Effector CD4-positive, alpha-beta T cell (primary cell): ENCODE measurements around the gene HCN1. TPM values are rescaled to one million over a fixed set of nuclear protein-coding genes. Genes with fewer than 3 reads are reported as not detected.

Experiments
- DNase-seq: peaks from one replicate; pipeline ENCODE4 v3.0.0-alpha.2; 2020
- total RNA-seq: gene quantifications from one replicate; lab custom pipeline; 2026; lab: John Stamatoyannopoulos, UW

HCN1 gene
- total RNA-seq = not detected

DNA sequence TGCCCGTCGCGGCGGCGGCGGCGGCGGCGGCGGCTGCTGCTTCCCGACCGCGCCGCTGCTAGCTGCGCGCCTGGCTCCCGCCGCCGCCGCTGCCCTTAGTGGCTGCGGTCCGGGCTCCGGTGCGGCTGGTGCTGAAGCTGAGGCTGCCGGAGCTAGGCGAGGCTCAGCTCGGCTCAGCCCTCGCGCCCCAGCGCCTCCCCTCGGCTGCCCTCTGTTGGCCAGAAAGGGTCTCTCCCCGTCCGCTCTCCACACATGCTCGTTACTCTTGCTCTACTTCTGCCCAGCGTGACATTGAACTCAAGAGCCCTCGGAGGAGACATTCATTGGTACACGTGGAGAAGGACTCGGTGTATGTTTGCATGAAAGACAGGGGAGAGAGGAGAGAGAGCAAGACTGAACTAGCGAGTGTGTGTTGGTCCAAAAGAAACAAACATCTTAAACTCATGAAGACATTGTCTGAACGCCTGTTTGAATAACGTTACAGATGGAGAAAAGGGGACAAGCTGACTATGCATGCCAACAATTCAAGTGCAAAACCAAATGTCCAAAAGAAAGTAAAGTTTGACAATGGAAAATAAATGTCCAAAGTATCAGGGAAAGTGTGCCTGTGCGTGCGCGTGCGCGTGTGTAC is at the start of gene HCN1:
Gene HCN1 (minus strand): TSS at position 175 of the 631 bp plus-strand sequence.
- no peak for DNase-seq

DNA sequence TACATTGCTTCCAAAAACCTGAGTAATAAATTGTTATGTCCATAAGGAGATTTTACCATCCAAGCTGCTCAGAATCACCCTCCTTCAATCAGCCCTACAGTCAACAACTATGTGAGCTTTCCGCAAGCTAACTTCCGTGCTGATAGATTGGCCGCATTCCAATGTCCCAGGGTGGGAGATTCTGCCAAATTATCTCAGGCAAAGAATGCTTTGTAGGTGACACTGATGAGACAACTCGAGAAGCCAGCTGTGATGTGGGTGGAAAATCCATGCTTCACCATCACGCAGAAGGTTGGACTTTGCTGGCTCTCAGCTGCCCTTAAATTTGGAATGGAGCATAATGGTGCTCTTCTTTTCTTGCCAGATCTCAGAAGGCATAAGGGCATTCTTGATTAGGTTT is 44.9 kb upstream of the HCN1 start:
- no peak for DNase-seq

DNA sequence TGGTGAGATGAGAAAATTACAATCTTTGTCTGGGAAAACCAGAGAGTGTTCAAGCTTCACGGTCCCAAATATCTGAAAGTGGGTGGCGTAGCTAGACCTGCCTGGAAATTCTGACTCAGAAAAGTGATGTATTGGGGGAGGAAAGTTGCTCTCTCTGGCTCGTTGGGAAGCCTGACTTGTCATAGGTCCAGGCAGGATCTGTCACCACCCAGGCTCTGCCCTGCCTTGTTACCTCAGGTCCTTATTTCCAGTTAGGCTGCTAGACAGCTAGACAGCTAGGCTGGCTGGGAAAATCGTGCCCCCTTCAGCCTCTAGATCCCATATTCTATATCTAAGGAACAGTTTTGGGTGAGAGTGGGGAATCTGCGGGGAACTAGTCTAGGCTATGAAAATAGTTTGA is 41.0 kb upstream of the HCN1 start:
- DNase-seq = no peak

DNA sequence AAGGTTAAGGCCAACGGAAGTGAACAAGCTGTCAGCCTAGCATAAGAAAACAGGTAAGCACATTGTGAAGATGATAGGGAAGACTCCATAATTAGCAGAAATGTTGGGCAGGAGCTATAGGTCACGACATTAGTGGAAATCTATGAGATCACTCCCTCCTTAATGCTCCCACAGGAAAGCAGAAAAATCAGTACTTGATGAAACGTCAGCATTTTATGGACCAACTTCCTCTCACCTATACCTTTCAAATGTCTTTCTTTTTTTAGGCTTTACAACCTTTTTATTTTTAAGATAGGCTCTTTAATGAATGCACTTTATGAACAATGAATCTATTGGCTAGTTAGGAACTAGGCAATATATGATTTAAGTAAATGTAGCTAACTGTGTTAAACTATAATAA is 29.4 kb upstream of the HCN1 start:
- no peak for DNase-seq

DNA sequence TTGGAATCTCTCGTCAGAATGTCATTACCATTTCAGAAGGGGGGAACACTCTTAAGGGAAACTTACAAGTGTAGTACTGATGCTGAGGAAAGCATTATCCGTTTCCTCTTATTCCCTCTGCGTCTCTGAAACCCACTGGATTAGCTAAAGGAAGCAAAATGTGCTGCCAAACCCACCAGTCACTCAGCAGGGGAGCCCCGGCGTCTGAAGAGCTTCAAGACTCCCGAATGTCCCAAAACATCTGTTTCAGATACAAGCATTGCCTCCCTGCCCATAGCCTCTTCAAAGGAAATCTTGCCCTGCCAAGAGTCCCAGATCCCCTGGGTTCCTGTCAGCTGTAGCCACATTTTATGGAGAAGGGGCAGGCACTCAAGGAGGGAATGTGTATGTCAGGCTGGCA is 1.0 kb upstream of the HCN1 start:
- DNase-seq = no peak

DNA sequence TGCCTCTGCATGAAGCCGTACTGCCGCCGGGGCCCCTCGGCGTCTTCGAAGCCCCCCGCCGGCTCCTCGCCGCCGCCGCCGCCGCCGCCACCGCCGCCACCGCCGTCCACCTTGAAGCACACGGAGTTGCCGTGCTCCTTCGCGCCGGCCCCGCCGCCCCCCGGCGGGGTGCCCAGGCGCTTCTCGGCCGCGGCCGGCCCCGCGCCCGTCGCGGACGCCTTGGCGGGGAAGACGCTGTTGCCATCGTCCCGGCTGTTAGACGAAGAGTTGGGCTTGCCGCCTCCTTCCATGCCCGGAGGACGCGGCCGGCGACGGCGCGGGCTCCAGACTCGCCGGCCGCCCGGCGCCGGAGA is 400 bp downstream of the HCN1 start:
- DNase-seq = no peak

DNA sequence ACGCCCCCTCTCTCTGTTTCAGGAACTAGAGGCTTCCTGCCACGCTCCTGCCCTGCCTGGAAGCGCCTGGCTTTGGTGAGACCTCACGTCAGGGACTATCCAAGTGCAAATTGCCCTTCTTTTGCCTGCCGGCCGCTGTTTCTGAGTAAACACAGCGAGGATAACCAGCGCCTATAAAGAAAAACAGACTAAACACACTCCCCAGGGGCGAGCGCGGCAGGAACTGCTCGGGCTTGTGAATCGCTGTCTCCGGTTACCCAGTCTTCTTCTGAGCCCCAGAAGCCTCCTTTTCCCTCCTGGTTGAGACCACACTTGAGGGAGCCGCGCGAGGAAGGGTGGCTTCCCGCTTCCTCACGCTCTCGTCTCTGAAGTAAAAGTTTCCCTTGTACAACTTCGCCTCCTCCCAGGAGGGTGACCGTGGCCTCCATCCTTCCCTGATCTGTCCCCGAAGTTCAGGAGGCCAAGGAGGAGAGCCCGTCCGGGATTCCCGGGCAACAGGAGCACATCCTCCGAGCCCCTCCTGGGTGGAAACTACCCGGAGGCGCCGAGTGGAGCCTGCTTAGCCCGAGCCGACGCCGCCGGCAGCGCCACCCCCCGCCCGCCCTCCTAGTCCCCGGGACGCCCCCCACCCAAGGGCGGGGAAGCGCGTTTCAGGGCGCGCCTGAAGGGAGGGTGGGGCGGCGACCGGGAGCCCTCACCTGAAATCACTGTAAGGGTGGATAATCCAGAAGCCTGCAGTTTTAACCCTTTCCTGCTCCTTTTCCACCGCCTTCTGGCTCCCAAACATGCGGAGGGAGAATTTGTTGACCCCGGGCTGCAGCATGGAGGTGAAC is 993 bp downstream of the HCN1 start:
- no peak for DNase-seq

DNA sequence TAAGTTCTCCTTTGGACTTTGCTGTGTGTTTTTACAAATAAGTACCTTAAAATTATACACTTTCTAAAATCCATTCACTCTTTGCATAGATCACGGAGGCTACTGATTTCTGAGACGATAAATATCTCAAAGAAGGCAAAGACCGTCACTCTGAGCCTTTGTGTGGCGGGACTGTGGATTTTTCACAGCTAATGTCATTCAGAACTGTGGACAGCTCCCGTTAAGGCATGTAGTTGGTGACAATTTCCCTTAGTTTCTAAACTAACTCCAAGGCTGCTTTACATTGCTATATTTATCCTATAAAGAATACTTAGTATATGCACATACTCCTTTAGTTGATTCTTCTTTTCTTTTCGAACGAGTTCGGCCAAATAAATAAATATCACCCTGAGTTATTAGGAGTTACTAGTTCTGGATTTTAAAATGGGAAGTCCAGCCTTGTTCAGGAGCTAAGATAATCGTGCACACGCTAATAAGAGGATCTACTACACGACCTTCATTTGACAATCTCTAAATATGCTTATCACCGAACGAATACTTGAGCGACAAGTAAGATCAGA is 1.8 kb downstream of the HCN1 start:
- no peak for DNase-seq

DNA sequence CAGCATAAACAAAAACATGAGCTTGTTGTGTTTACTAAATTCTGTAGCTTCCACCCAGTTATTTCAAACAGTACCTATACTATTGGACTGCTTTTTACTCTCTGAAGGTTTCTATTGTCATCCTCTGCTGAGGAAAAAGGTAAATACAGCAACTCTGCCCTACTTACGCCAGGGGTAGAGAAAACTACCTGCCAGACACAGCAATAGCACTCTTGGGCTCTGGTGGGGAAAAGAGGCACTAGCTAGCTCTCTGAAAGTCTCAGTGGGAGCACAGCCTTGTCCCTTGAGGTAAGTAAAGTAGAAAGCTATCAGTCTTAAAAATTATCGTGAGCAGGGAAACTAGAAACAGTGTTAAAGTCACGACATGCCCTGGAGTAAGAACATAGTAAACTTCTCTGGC is 3.7 kb downstream of the HCN1 start:
- DNase-seq = no peak

DNA sequence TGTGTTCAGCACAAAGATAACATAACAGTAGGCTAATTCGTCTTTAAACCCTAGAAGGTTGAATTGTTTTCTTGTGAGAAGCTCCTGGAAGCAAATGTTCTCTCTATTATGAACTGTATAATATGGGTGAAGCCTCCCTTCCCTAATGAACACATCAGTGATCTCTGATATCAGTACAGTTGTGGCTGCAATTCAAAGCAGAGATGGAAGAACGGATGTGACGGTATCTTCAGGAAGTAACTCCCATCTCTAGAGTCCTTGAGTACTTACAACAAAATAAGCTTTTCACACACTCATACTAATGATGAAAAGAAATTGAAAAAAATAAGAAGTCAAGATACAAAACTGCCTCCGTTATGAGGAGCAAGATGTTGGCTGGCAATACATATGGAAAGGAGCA is 4.5 kb downstream of the HCN1 start:
- DNase-seq = no peak

DNA sequence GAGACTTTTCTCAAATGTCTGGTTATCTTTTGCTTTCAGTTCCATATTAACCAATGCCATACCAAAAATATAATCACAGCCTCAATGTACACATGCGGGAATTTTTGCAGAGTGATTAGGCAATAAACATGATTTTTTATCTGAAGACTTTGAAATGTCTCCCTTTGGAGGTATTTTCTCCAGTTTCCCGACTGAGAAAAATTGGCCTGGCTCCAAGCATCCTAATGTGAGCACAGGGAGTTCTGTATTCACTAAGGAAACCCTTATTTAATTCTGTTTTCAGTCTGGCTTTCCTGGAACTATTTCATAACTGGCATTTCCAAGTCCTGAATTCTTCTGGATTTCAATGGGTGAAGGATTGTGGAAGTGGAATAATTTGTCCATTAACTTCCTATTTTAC is 8.5 kb downstream of the HCN1 start:
- DNase-seq = no peak

DNA sequence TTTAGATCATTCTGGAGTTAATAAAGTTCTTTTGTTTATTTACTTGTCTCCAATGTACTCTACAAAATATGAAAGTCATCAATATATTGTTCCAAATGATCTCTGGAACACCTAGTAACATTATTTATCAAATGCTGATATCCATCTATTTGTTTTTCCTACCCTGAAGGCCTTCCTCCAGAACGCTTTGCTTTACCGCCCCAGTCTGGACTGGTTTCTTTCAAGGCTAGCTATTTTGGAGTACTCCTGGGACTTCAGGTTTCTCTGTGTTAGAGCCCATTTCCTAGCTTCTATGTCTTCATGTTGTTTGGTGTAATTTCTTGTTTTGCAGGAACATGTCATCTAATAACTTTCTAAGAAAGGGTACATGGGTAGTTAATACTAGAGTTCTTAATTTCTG is 9.6 kb downstream of the HCN1 start:
- DNase-seq = no peak

DNA sequence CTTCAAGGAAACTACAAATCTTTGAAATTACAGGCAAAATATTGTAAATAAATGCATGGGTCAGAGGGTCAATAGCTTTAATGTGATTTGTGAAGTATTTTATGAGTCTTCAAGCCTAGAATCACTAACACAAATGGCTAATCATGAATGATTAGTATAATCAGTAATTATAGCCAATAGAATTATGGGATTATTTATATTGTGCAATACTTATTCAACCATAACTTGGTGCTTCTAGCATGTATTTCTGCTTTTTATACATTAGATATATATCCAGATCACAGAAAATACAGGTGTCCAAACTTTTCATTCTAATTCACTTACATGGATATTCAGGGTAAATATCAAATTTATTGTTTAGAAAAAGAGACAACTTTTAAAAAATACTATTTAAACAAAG is 12.1 kb downstream of the HCN1 start:
- no peak for DNase-seq

DNA sequence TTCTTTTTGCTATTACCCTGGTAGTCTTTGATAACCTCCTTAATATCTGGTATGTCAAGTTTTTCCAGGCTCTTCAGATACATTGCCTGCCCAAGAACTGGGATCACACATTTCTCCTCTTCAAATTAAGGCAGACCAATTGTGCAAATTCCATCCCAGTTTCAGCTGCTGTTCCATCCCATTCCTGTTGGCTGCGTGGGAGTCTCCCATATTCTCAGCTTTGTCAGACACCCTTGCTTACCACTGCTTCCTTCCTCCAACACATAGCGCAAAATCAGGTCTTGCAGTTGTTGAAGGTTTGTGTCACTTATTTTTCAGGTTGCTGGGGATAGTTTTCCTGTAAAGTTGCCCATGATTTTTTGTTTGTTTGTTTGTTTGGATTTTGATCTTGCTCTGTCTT is 15.2 kb downstream of the HCN1 start:
- no peak for DNase-seq

DNA sequence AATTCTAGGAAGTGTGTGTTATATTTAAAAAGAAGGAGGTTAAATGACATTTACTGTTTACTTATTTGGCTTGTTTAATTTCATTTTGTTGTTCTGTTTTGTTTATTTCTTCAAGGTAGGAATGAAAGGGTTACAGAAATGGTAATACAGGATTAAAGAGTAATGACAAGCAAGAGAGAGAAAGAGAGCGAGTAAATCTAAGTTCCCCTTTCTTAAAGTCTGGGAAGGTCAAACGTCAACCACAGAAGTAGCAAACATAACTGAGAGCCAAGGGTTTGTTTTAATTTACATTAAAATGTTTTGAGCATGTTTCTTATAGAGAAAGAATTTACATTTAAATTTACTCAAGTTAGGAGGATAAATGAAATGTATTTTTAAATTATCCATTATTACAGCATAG is 18.7 kb downstream of the HCN1 start:
- no peak for DNase-seq

DNA sequence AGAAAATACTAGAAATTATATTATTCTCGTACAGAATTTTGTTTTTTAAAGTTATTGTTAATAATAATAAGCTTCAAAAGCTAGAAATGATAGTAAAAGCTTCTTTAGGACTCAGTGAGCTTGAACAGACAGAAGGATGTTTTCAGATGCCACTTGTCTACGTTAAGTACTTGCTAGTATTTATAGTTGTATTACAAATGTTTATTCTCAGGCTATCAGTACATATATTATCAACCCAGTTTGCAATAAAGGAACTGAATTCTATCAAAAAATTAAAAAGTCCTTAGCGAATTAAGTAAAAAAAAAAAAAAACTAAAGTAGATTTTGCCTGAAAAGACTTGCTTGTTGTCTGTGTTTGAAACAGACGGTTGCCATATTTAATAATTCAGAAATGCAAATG is 23.9 kb downstream of the HCN1 start:
- no peak for DNase-seq

DNA sequence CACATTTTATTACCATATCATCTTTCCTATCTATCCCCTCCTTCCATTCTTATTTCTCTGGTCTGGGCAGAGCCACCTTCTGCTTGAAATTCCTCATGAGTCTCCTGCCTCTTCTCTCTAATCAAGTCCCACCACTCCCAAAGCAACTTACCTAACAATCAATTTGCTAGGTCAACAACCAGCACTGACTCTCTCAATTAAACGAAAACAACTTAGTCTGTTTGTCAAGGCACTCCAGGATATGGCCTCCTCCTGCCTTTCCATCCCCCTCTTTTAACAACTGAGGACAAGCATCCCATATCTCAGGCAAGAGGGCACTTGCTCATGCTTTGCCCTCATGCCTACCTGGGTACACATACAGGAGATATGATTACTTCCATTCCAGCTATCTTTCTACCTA is 47.4 kb downstream of the HCN1 start:
- DNase-seq = no peak

DNA sequence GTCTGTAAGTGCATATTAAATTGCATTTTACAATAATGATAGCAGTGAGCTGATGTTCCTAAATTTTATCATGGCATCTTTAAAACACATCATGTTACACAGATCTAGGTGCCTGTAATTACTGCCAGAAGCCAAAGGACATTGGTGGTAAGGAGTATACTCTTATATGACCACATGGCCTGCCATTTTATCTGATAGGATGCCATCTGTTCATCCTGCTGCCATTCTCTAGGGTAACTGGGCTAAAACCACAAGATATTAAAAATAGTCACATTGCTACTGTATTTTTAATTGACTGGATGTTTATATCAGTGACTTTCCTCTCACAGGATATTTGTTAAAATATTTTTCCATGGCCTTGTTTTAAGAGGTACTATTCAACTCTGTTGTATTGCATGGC is 53.1 kb downstream of the HCN1 start:
- DNase-seq = no peak

DNA sequence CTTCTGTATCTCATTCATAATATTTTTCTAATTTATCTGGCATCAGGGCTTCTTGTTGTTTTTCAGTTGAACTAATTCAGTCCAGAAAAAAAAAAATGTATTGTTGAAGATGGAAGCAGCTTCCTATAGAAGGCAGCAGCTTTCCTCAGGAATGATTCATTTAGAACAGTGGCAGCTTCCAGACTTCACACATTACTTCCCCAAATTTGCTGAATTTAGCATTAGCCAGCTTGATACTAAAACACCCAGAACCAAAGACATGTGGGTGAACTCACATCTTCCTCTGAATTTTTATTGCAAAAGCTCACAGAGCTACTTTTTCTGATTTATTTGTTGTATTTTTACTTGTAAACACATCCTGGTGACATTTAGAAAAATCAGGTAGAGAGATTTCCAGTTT is 53.8 kb downstream of the HCN1 start:
- no peak for DNase-seq

DNA sequence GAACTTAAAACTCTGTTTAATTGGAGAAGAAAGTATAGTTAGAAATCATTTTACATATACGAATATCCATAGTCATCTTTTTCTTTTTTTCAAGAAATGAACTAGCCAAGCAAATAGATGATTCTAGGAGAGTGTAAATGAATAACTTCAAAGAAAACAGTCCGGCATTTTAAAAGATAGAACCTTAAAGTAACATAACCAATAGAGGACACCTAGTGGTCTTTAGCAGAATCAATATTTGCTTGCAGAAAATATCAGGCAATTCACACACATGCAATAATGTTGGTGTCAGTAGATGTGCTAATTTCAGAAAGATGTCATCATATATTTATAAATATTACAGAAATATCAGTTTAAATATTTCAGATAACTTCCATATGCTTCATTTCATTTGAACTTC is 57.1 kb downstream of the HCN1 start:
- DNase-seq = no peak

DNA sequence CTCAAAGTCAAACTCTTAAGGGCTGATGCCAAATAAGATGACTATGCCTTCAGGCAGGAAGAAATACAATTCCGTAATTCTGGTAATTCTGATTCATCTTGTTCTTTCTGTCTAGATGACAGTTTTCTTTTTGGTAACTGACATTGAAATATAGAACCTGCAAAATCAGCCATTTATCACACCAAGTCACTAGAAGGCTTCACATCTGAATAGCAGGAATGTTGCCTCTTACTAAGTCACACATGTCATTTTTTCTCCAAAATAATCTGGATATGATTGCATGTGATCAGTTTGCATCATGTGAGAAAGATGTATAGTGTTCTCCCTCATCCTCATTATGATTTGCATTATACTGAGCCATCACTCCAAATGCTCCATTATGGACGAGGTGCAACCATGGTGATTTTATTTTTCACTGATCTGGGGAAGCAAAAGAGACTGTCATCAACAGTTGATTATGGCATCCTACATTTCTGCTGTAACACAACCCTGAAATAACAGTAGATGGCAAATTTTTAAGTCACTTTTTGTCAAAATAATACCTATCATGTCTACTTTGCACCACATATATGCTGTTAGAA is 69.0 kb downstream of the HCN1 start:
- no peak for DNase-seq

DNA sequence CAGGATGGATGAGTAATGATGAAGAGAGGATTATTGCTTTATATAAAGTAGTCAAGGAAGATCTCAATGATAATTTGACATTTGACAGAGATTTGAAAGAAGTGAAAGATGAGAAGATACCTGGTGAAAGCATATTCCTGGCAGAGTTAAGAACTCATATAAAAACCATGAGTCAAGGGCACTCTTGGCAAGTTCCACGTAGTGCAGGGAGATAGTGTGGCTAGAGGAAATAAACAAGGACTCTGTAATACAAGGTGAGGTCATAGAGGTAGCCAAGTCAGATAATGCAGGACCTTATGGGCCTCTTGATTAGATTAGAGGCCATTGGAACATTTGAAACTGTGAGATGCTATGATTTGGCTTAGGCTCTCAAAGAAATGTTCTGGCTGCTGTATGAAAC is 72.3 kb downstream of the HCN1 start:
- DNase-seq = no peak

DNA sequence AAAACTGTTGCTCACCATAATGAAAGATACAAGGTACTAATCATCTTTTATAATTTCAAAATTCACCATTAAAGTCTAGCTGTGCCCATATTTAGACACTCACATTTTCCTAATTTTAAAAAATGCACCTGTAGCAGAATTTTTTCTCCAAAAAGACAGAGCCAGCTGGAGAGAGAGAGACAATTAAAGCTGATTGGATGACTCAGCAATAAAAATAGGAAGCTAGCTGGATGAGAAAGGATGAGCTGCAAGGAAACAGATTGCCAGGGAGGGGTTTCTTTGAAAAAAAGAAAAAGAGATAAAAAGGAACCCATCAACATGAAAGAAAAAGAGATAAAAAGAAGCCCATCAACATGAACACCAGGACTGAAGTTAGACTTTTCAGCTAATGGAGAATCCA is 73.8 kb downstream of the HCN1 start:
- DNase-seq = no peak

DNA sequence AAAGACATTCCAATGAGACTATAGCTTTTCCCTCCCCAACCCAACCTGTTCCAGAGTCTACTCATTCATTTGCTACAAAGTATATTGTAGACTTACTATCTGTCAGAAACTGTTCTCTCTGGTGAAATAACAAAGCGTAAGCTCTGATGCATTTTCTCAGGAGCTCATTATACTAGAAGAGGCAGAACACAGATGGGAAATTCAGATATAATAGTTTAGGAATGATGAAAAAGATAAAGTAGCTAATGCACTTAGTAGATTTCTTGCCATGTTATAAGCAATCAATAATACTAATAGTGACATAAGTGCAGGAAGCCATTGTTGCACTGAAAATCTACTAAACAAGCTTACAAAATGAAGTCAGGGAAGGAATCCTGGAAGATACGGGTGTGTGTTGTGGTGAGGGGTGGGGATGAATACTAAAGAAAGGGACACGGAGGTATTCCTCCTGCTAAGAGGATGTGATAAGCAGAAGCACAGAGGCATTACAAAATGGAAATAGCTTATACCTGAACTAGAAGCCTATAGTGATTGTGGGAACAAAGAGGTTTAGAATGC is 78.2 kb downstream of the HCN1 start:
- DNase-seq = no peak
